Measurements from ENCODE around the gene BTNL2. TPM values are rescaled to one million over a fixed set of nuclear protein-coding genes. Genes with fewer than 3 reads are reported as not detected.
"Not testable (repeated sequence)": the region's sequence is repeated elsewhere in the genome, so short reads cannot be mapped to it uniquely, and the experiment has no call there.

BTNL2 gene
- total RNA-seq, 4 donors from 2014 or later, result 3.6 to 3.8 TPM; not detected in 2

- H3K27ac ChIP-seq, result no peak overlapping the region
- H3K9me3 ChIP-seq, result no peaks in the 10 kb centered on the region
- no peak for DNase-seq
- no peaks in the 10 kb centered on the region for H3K4me1 ChIP-seq
- TF ChIP-seq CTCF (IDR thresholded peaks at IDR 0.05) (no peak), POLR2A (IDR thresholded peaks at IDR 0.05) (no peak)
- no peaks in the 10 kb centered on the region for H3K27me3 ChIP-seq
- H3K4me3 ChIP-seq, result no peak overlapping the region
- no peaks in the 10 kb centered on the region for H3K36me3 ChIP-seq
These were observed 39.3 kb downstream of the BTNL2 start for GRCh38 chr6:32367644-32368043.

DNA sequence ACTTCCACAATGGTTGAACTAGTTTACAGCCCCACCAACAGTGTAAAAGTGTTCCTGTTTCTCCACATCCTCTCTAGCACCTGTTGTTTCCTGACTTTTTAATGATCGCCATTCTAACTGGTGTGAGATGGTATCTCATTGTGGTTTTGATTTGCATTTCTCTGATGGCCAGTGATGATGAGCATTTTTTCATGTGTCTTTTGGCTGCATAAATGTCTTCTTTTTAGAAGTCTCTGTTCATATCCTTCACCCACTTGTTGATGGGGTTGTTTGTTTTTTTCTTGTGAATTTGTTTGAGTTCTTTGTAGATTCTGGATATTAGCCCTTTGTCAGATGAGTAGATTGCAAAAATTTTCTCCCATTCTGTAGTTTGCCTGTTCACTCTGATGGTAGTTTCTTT is 47.8 kb downstream of the BTNL2 start:
- not testable (repeated sequence) for H3K4me3 ChIP-seq, H3K36me3 ChIP-seq, H3K9me3 ChIP-seq, DNase-seq, H3K27me3 ChIP-seq, H3K27ac ChIP-seq, H3K4me1 ChIP-seq

- not testable (repeated sequence) for H3K36me3 ChIP-seq, H3K4me1 ChIP-seq, H3K27ac ChIP-seq, DNase-seq, H3K4me3 ChIP-seq, H3K27me3 ChIP-seq, H3K9me3 ChIP-seq
These were observed 48.4 kb downstream of the BTNL2 start for GRCh38 chr6:32358548-32358947.

DNA sequence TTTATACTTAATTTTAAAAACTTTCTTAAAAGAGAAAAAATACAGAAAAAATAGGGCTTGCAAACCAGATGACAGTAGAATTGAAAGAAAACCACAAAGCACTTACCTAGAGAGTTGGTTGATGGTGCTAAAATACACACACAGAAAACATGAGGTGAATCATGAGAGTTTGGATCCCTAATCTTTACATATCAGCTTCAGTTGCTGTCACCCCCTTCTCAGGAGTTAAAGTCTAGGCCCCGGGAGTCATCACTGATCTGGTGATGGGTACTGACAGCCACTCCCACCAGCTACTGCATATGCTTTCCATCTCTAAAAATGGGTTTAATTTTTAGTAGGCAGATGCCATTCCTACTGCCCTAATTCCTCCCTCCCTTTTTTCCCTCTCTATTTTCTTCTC is 52.0 kb downstream of the BTNL2 start:
- Histone ChIP-seq H3K4me3 (no peak overlapping the region), H3K36me3 (no peaks in the 10 kb centered on the region), H3K27me3 (no peaks in the 10 kb centered on the region), H3K4me1 (no peaks in the 10 kb centered on the region), H3K27ac (no peak overlapping the region), H3K9me3 (no peaks in the 10 kb centered on the region)
- DNase-seq, result no peak
- no peak for TF ChIP-seq POLR2A (IDR thresholded peaks at IDR 0.05)
- no peak for TF ChIP-seq CTCF (IDR thresholded peaks at IDR 0.05)

DNA sequence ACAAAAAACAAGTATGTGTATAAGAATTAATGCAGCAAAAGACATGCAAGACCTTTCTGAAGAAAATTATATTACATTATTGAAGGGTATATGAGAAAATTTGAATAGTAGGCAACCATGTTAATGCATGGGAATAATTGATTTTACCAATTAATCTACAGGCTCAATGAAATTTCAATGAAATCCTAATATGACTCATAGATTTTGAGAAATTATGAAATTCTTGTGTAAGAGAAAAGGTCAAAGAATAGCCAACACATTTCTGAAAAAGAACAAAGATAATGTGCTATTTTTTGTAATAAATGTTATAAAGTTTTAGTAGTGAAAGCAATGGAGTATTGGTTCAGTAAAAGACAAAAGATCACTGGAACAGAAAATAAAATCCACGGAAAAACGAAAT is 53.6 kb downstream of the BTNL2 start:
- Histone ChIP-seq H3K4me3 (no peak overlapping the region), H3K36me3 (no peaks in the 10 kb centered on the region), H3K9me3 (no peaks in the 10 kb centered on the region), H3K27me3 (no peaks in the 10 kb centered on the region), H3K4me1 (no peaks in the 10 kb centered on the region), H3K27ac (no peak overlapping the region)
- no peak for DNase-seq
- no peak for TF ChIP-seq POLR2A (IDR thresholded peaks at IDR 0.05)
- no peak for TF ChIP-seq CTCF (IDR thresholded peaks at IDR 0.05)

Small RNA genes lying within 50 kb of the gene (small RNA-seq; reads per million reads assigned to genes)
- gene RNU6-603P, result 0 reads per million in 2 donors

Other genes with a start within 250 kb of the BTNL2 start
- gene EGFL8, start 242.6 kb downstream of the BTNL2 start, total RNA-seq, result 10 to 100 TPM in 3 of 4 donors, 1 to 10 TPM in 1; 8.9 to 28.1 (median 16.2) TPM
- 100 to 1,000 TPM in 1 of 4 donors, 10 to 100 TPM in 3; 28.9 to 140 (median 90.7) TPM for gene AGPAT1, start 231.1 kb downstream of the BTNL2 start, total RNA-seq
- gene RNF5, start 228.8 kb downstream of the BTNL2 start, total RNA-seq, result 100 to 1,000 TPM in 3 of 4 donors, 10 to 100 TPM in 1; 84.2 to 199 (median 115) TPM
- 10 to 100 TPM in 2 of 4 donors, 1 to 10 TPM in 2; 2.8 to 31.4 (median 9.2) TPM for gene AGER, start 222.9 kb downstream of the BTNL2 start, total RNA-seq
- gene PBX2, start 217.0 kb downstream of the BTNL2 start, total RNA-seq, result 10 to 100 TPM; 33.3 to 74.3 (median 64.4) TPM
- gene GPSM3, start 214.5 kb downstream of the BTNL2 start, total RNA-seq, result 10 to 100 TPM in 2 of 4 donors, 1 to 10 TPM in 2; 5.3 to 38.8 (median 10.3) TPM
- gene NOTCH4, start 183.1 kb downstream of the BTNL2 start, total RNA-seq, result 10 to 100 TPM in 2 of 4 donors, 1 to 10 TPM in 2; 1.8 to 50.3 (median 8.9) TPM
- gene TSBP1, start 35.3 kb downstream of the BTNL2 start, total RNA-seq, result not detected
- 100 to 1,000 TPM; 354 to 966 (median 405) TPM for gene HLA-DRA, start 32.7 kb upstream of the BTNL2 start, total RNA-seq
- 10 to 100 TPM in 2 of 4 donors, not detected in 2; 14.7 to 36.3 TPM for gene HLA-DRB5, start 123.1 kb upstream of the BTNL2 start, total RNA-seq
- 100 to 1,000 TPM in 2 of 4 donors, 10 to 100 TPM in 2; 49.8 to 260 (median 102) TPM for gene HLA-DRB1, start 182.7 kb upstream of the BTNL2 start, total RNA-seq
- 10 to 100 TPM in 1 of 4 donors, 1 to 10 TPM in 1, under 1 TPM in 1, not detected in 1; 0.67 to 36.3 (median 1.5) TPM for gene HLA-DQA1, start 230.2 kb upstream of the BTNL2 start, total RNA-seq